NB4 (cell line): ENCODE measurements around the gene SYT3.
A peak's percentile ranks its signal among the peaks of the same experiment; 100 is the strongest.

ENCODE experiments used
- DNase-seq: peaks from one replicate; pipeline ENCODE4 v3.0.0; 2010; ENCODE audit warnings: low read depth
- H3K4me3 ChIP-seq: one replicate; pipeline ENCODE4 v1.5.1; 2011; ENCODE audit warnings: mild to moderate bottlenecking, low read depth, low read length, moderate library complexity
- MYC ChIP-seq: IDR thresholded peaks from 2 replicates; pipeline ENCODE4 v1.6.1; 2011; ENCODE audit warnings: low read depth, low read length
- POLR2A ChIP-seq: IDR thresholded peaks from 2 replicates; pipeline ENCODE4 v1.6.1; 2011; ENCODE audit warnings: mild to moderate bottlenecking; ENCODE audit not compliant: insufficient read length; ENCODE audit errors: extremely low read depth
- TF ChIP-seq, protein P1 (sequence below): IDR thresholded peaks from one replicate; pipeline ENCODE4 v1.5.1; 2012; ENCODE audit warnings: low read depth, low read length
- TF ChIP-seq, protein P2 (sequence below): IDR thresholded peaks from 2 replicates; pipeline ENCODE4 v1.6.1; 2011; ENCODE audit warnings: low read depth, low read length

The SYT3 gene, protein sequence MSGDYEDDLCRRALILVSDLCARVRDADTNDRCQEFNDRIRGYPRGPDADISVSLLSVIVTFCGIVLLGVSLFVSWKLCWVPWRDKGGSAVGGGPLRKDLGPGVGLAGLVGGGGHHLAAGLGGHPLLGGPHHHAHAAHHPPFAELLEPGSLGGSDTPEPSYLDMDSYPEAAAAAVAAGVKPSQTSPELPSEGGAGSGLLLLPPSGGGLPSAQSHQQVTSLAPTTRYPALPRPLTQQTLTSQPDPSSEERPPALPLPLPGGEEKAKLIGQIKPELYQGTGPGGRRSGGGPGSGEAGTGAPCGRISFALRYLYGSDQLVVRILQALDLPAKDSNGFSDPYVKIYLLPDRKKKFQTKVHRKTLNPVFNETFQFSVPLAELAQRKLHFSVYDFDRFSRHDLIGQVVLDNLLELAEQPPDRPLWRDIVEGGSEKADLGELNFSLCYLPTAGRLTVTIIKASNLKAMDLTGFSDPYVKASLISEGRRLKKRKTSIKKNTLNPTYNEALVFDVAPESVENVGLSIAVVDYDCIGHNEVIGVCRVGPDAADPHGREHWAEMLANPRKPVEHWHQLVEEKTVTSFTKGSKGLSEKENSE

GRCh38 chr19:50639121-50640112 is at the start of gene SYT3:
Gene SYT3 (minus strand): TSS chr19:50639881. CDS start chr19:50637411, 2,470 bp downstream.
- no peak within 1 kb of the TSS for H3K4me3 ChIP-seq
- peak; percentile 53 for DNase-seq
- TF ChIP-seq, protein P1, sequence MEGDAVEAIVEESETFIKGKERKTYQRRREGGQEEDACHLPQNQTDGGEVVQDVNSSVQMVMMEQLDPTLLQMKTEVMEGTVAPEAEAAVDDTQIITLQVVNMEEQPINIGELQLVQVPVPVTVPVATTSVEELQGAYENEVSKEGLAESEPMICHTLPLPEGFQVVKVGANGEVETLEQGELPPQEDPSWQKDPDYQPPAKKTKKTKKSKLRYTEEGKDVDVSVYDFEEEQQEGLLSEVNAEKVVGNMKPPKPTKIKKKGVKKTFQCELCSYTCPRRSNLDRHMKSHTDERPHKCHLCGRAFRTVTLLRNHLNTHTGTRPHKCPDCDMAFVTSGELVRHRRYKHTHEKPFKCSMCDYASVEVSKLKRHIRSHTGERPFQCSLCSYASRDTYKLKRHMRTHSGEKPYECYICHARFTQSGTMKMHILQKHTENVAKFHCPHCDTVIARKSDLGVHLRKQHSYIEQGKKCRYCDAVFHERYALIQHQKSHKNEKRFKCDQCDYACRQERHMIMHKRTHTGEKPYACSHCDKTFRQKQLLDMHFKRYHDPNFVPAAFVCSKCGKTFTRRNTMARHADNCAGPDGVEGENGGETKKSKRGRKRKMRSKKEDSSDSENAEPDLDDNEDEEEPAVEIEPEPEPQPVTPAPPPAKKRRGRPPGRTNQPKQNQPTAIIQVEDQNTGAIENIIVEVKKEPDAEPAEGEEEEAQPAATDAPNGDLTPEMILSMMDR, result no peak
- TF ChIP-seq, protein P2, sequence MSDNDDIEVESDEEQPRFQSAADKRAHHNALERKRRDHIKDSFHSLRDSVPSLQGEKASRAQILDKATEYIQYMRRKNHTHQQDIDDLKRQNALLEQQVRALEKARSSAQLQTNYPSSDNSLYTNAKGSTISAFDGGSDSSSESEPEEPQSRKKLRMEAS, result no peak
- TF ChIP-seq MYC (no peak), POLR2A (no peak)

DNA sequence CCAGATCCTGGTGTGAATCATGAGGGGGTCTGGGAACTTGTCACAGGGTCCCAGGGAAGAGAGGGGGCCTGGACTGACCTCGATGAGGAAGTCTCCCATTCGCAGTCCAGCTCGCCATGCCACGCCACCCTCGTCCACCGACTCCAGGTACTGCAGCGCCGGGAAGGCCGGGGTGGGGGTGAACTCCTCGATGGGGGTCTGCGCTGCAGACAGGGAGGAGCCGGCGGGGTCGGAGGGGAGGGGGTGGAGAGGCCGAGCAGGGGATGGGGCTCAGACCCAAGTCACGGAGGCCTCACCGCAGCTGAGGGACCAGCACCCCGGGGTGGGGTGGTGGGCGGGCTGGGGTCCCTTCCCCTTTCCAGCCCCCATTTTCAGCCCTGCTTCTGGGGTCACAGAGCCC is 49.1 kb upstream of the SYT3 start:
- TF ChIP-seq MYC, result no peak
- TF ChIP-seq, protein P2, result no peak
- no peak for TF ChIP-seq POLR2A
- TF ChIP-seq, protein P1, result no peak
- DNase-seq, result no peak
- H3K4me3 ChIP-seq, result no peak overlapping the region

GRCh38 chr19:50686310-50687032 is 46.8 kb upstream of the SYT3 start:
- DNase-seq, result no peak
- TF ChIP-seq, protein P1, result no peak
- TF ChIP-seq, protein P2, result no peak
- TF ChIP-seq POLR2A, result no peak
- TF ChIP-seq MYC, result no peak
- H3K4me3 ChIP-seq, result no peak overlapping the region

GRCh38 chr19:50679177-50680125 is 39.8 kb upstream of the SYT3 start:
- peak; percentile 31 for DNase-seq
- TF ChIP-seq POLR2A (no peak), MYC (no peak)
- TF ChIP-seq, protein P2, result no peak
- TF ChIP-seq, protein P1, result no peak
- H3K4me3 ChIP-seq, result no peak overlapping the region
